ENCODE measurements around the gene AP4E1.
"Not testable (repeated sequence)": the region's sequence is repeated elsewhere in the genome, so short reads cannot be mapped to it uniquely, and the experiment has no call there.

AP4E1 gene

DNA sequence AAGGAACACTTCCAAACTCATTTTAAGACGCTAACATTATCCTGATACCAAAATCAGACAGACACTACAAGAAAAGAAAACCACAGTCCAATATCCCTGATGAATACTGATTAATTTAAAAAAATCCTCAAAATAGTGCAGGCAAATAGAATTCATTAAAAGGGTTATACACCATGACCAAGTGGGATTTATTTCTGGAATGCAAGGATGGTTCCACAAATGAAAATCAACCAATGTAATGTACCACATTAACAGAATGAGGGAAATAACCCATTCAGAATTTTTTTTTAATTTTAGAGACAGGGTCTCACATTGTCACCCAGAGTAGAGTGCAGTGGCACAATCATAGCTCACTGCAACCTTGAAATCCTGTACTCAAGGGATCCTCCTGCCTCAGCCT is 17.3 kb upstream of the AP4E1 start:
- no peak overlapping the region for H3K4me2 ChIP-seq (ENCODE audit: low read depth, low read length, poor library complexity, severe bottlenecking)
- H3K9me2 ChIP-seq (replicated peaks; ENCODE audit: insufficient read depth, low read length) = no peaks in the 10 kb centered on the region
- peaks cover 2% of the 10 kb centered on the region; the same call in 1 of the 2 replicates for H3K9me3 ChIP-seq (ENCODE audit: insufficient read depth, low read length)
- H3K4me3 ChIP-seq (ENCODE audit: insufficient read depth, low read length, poor library complexity, severe bottlenecking) = no peak overlapping the region
- H3F3A ChIP-seq (ENCODE audit: insufficient read depth) = no peaks in the 10 kb centered on the region
- H3K9ac ChIP-seq (ENCODE audit: low read length) = no peak overlapping the region
- TF ChIP-seq, protein P1, sequence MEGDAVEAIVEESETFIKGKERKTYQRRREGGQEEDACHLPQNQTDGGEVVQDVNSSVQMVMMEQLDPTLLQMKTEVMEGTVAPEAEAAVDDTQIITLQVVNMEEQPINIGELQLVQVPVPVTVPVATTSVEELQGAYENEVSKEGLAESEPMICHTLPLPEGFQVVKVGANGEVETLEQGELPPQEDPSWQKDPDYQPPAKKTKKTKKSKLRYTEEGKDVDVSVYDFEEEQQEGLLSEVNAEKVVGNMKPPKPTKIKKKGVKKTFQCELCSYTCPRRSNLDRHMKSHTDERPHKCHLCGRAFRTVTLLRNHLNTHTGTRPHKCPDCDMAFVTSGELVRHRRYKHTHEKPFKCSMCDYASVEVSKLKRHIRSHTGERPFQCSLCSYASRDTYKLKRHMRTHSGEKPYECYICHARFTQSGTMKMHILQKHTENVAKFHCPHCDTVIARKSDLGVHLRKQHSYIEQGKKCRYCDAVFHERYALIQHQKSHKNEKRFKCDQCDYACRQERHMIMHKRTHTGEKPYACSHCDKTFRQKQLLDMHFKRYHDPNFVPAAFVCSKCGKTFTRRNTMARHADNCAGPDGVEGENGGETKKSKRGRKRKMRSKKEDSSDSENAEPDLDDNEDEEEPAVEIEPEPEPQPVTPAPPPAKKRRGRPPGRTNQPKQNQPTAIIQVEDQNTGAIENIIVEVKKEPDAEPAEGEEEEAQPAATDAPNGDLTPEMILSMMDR (IDR thresholded peaks at IDR 0.05; ENCODE audit: insufficient read depth, low read length, poor library complexity, severe bottlenecking) = no peak
- TF ChIP-seq EZH2phosphoT487 (conservative IDR thresholded peaks at IDR 0.05; ENCODE audit: low read length) = no peak
- no peaks in the 10 kb centered on the region for H4K20me1 ChIP-seq (ENCODE audit: low read depth, low read length)
- no peaks in the 10 kb centered on the region for H3K27me3 ChIP-seq (ENCODE audit: low read length)
- no peak overlapping the region for H3K27ac ChIP-seq (ENCODE audit: low read depth, low read length)
- H3K79me2 ChIP-seq (ENCODE audit: insufficient read depth, low read length) = no peaks in the 10 kb centered on the region
- H2AFZ ChIP-seq (ENCODE audit: low read depth, low read length, severe bottlenecking) = no peak overlapping the region
- no peaks in the 10 kb centered on the region for H3K36me3 ChIP-seq (ENCODE audit: low read length)

DNA sequence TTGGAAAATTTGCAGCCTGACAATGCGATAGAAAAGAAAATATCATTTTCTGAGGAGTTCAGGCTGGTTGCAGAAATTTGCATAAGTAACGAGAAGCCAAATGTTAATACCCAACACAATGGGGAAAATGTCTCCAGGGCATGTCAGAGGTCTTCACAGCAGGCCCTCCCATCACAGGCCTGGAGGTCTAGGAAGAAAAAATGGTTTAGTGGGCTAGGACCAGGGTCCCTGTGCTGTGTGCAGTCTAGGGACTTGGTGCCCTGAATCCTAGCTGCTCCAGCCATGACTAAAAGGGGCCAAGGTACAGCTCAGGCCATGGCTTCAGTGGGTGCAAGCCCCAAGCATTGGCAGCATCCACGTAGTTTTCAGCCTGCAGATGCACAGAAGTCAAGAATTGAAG is 14.5 kb upstream of the AP4E1 start:
- Histone ChIP-seq H3K79me2 (ENCODE audit: insufficient read depth, low read length) (no peaks in the 10 kb centered on the region), H3K9me3 (ENCODE audit: insufficient read depth, low read length) (peaks cover 2% of the 10 kb centered on the region; the same call in 1 of the 2 replicates), H4K20me1 (ENCODE audit: low read depth, low read length) (no peaks in the 10 kb centered on the region), H3K4me2 (ENCODE audit: low read depth, low read length, poor library complexity, severe bottlenecking) (no peak overlapping the region), H3K36me3 (ENCODE audit: low read length) (no peaks in the 10 kb centered on the region), H3K9ac (ENCODE audit: low read length) (no peak overlapping the region), H3F3A (ENCODE audit: insufficient read depth) (no peaks in the 10 kb centered on the region), H3K27ac (ENCODE audit: low read depth, low read length) (no peak overlapping the region), H3K27me3 (ENCODE audit: low read length) (no peaks in the 10 kb centered on the region), H3K4me3 (ENCODE audit: insufficient read depth, low read length, poor library complexity, severe bottlenecking) (no peak overlapping the region), H3K9me2 (replicated peaks; ENCODE audit: insufficient read depth, low read length) (no peaks in the 10 kb centered on the region), H2AFZ (ENCODE audit: low read depth, low read length, severe bottlenecking) (no peak overlapping the region)
- TF ChIP-seq, protein P1 (IDR thresholded peaks at IDR 0.05; ENCODE audit: insufficient read depth, low read length, poor library complexity, severe bottlenecking) = no peak
- no peak for TF ChIP-seq EZH2phosphoT487 (conservative IDR thresholded peaks at IDR 0.05; ENCODE audit: low read length)

DNA sequence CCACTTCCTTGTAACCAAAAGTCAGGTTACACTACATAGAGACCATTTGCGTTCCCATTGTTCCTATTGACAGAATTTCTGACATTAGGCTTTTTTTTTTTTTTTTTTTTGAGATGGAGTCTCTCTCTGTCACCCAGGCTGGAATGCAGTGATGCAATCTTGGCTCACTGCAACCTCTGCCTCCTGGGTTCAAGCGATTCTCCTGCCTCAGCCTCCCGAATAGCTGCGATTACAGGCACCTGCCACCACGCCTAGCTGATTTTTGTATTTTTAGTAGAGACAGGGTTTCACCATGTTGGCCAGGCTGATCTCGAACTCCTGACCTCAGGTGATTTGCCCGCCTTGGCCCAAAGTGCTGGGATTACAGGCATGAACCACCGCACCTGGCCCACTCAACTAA is 7.1 kb upstream of the AP4E1 start:
- H3K79me2 ChIP-seq (ENCODE audit: insufficient read depth, low read length); H3K27ac ChIP-seq (ENCODE audit: low read depth, low read length); H3F3A ChIP-seq (ENCODE audit: insufficient read depth); H3K4me3 ChIP-seq (ENCODE audit: insufficient read depth, low read length, poor library complexity, severe bottlenecking); H3K9me3 ChIP-seq (ENCODE audit: insufficient read depth, low read length); H3K27me3 ChIP-seq (ENCODE audit: low read length); H2AFZ ChIP-seq (ENCODE audit: low read depth, low read length, severe bottlenecking); H3K4me2 ChIP-seq (ENCODE audit: low read depth, low read length, poor library complexity, severe bottlenecking); H4K20me1 ChIP-seq (ENCODE audit: low read depth, low read length); H3K9me2 ChIP-seq (replicated peaks; ENCODE audit: insufficient read depth, low read length); H3K9ac ChIP-seq (ENCODE audit: low read length); H3K36me3 ChIP-seq (ENCODE audit: low read length): not testable (repeated sequence)

DNA sequence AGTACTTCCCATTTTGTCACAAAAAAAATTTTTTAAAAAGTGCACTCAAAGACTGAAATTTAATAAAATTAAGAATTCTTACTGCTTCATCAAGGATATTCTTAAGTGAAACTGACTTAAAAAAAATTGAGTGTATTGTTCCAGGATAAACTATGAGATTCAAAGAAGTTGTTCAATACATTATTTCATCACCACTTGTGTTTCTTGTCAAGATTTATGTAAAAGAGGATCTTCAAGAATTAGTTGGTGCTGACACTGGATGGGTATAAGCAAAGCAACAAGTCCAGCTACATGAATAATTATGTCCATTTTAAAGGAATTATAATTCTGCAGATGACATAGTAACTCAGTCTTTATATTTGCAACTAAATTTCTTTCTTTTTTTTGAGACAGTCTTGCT is 4.3 kb upstream of the AP4E1 start:
- Histone ChIP-seq H3K36me3 (ENCODE audit: low read length) (no peaks in the 10 kb centered on the region), H3K9me3 (ENCODE audit: insufficient read depth, low read length) (no peaks in the 10 kb centered on the region), H3K27me3 (ENCODE audit: low read length) (no peaks in the 10 kb centered on the region), H3K4me2 (ENCODE audit: low read depth, low read length, poor library complexity, severe bottlenecking) (no peak overlapping the region), H3K79me2 (ENCODE audit: insufficient read depth, low read length) (peaks cover 2% of the 10 kb centered on the region; the same call in 1 of the 2 replicates), H3F3A (ENCODE audit: insufficient read depth) (peaks cover 12% of the 10 kb centered on the region; the same call in 1 of the 2 replicates), H3K9me2 (replicated peaks; ENCODE audit: insufficient read depth, low read length) (no peaks in the 10 kb centered on the region), H3K9ac (ENCODE audit: low read length) (no peak overlapping the region), H2AFZ (ENCODE audit: low read depth, low read length, severe bottlenecking) (no peak overlapping the region), H3K4me3 (ENCODE audit: insufficient read depth, low read length, poor library complexity, severe bottlenecking) (no peak overlapping the region), H3K27ac (ENCODE audit: low read depth, low read length) (no peak overlapping the region), H4K20me1 (ENCODE audit: low read depth, low read length) (no peaks in the 10 kb centered on the region)
- TF ChIP-seq, protein P1 (IDR thresholded peaks at IDR 0.05; ENCODE audit: insufficient read depth, low read length, poor library complexity, severe bottlenecking) = no peak
- no peak for TF ChIP-seq EZH2phosphoT487 (conservative IDR thresholded peaks at IDR 0.05; ENCODE audit: low read length)

Measured in SU-DHL-6 (cell line).